ENCODE results near the gene ZNHIT6.

GRCh38 chr1:85681087-85681486, 27.1 kb downstream of the ZNHIT6 start:
- TF ChIP-seq, protein P1, sequence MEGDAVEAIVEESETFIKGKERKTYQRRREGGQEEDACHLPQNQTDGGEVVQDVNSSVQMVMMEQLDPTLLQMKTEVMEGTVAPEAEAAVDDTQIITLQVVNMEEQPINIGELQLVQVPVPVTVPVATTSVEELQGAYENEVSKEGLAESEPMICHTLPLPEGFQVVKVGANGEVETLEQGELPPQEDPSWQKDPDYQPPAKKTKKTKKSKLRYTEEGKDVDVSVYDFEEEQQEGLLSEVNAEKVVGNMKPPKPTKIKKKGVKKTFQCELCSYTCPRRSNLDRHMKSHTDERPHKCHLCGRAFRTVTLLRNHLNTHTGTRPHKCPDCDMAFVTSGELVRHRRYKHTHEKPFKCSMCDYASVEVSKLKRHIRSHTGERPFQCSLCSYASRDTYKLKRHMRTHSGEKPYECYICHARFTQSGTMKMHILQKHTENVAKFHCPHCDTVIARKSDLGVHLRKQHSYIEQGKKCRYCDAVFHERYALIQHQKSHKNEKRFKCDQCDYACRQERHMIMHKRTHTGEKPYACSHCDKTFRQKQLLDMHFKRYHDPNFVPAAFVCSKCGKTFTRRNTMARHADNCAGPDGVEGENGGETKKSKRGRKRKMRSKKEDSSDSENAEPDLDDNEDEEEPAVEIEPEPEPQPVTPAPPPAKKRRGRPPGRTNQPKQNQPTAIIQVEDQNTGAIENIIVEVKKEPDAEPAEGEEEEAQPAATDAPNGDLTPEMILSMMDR (IDR thresholded peaks at IDR 0.05; ENCODE audit: insufficient read depth, low read length, poor library complexity, severe bottlenecking): no peak
- TF ChIP-seq EZH2phosphoT487 (conservative IDR thresholded peaks at IDR 0.05; ENCODE audit: low read length): no peak
